CD14-positive monocyte (primary cell): Measurements from ENCODE around the gene C12orf57. TPM values are rescaled to one million over a fixed set of nuclear protein-coding genes. Genes with fewer than 3 reads are reported as not detected.

ENCODE experiments used
- DNase-seq, 3 donors: peaks; one replicate each; pipeline ENCODE4 v3.0.0-alpha.2; 2011 to 2022
- H2AFZ ChIP-seq: 2 replicates; pipeline ENCODE4 v1.6.0; 2012; ENCODE audit warnings: mild to moderate bottlenecking, low read depth, low read length, inconsistent platforms; ENCODE audit not compliant: insufficient read depth, poor library complexity, severe bottlenecking
- H3K27ac ChIP-seq, 2 donors: 1 replicate in 1 of 2; 2 replicates in 1 of 2; pipeline ENCODE4 v1.5.1; 2012 to 2013; ENCODE audit warnings: low read length in 2 of 2, control low read depth in 1 of 2, inconsistent platforms in 1 of 2, low read depth in 1 of 2, mild to moderate bottlenecking in 1 of 2
- H3K27me3 ChIP-seq, 2 donors: one replicate each; pipeline versions ENCODE4 v1.6.0 to v1.6.1; 2011 to 2013; ENCODE audit warnings: low read length in 2 of 2; ENCODE audit not compliant: control insufficient read depth in 2 of 2, insufficient read depth in 2 of 2
- H3K36me3 ChIP-seq, 2 donors: replicated peaks in 1 of 2; 1 replicate in 1 of 2; 2 replicates in 1 of 2; pipeline versions ENCODE4 v1.5.1 to v1.6.1; 2012 to 2013; ENCODE audit warnings: low read length in 2 of 2, control low read depth in 1 of 2, inconsistent platforms in 1 of 2, mild to moderate bottlenecking in 1 of 2; ENCODE audit not compliant: insufficient read depth in 2 of 2, control insufficient read depth in 1 of 2
- H3K4me1 ChIP-seq, 2 donors: 1 replicate in 1 of 2; 2 replicates in 1 of 2; pipeline versions ENCODE4 v1.5.1 to v1.6.1; 2012 to 2013; ENCODE audit warnings: low read length in 2 of 2, control low read depth in 1 of 2, inconsistent platforms in 1 of 2, mild to moderate bottlenecking in 1 of 2, moderate library complexity in 1 of 2; ENCODE audit not compliant: insufficient read depth in 2 of 2, control insufficient read depth in 1 of 2
- H3K4me2 ChIP-seq: replicated peaks from 2 replicates; pipeline ENCODE3; 2012; ENCODE audit warnings: low read length, moderate library complexity, mild to moderate bottlenecking; ENCODE audit not compliant: poor library complexity, severe bottlenecking; ENCODE audit errors: extremely low read depth
- H3K4me3 ChIP-seq, 3 experiments: fragments of 200-600 bp in 1 of 3; sonication (generic) in 1 of 3; replicated peaks in 1 of 3; 1 replicate in 2 of 3; 2 replicates in 1 of 3; pipeline ENCODE4 v1.5.1; 2011 to 2013; ENCODE audit warnings: low read length in 3 of 3, mild to moderate bottlenecking in 3 of 3, control low read depth in 2 of 3, low read depth in 2 of 3, inconsistent platforms in 1 of 3, moderate library complexity in 1 of 3
- H3K79me2 ChIP-seq: 2 replicates; pipeline ENCODE4 v1.6.0; 2012; ENCODE audit warnings: mild to moderate bottlenecking, control low read depth, inconsistent platforms, low read length, moderate library complexity; ENCODE audit not compliant: insufficient read depth
- H3K9ac ChIP-seq: 2 replicates; pipeline ENCODE4 v1.6.0; 2017; ENCODE audit warnings: low read length, mild to moderate bottlenecking; ENCODE audit not compliant: insufficient read depth, poor library complexity, severe bottlenecking
- H3K9me3 ChIP-seq, 2 donors: replicated peaks in 1 of 2; 1 replicate in 1 of 2; 2 replicates in 1 of 2; pipeline versions ENCODE4 v1.5.1 to v1.6.1; 2012 to 2013; ENCODE audit warnings: low read length in 2 of 2, control low read depth in 1 of 2; ENCODE audit not compliant: control insufficient read depth in 1 of 2, insufficient read depth in 1 of 2
- H4K20me1 ChIP-seq: 2 replicates; pipeline ENCODE4 v1.6.0; 2012; ENCODE audit warnings: mild to moderate bottlenecking, low read length, control low read depth, moderate library complexity; ENCODE audit not compliant: insufficient read depth
- H3K27ac Mint-ChIP-seq, 7 donors: one replicate each; pipeline ENCODE4 v1.8.0; 2020; ENCODE audit warnings: mild to moderate bottlenecking in 7 of 7, mixed read lengths in 7 of 7, moderate library complexity in 6 of 7, inconsistent platforms in 2 of 7
- H3K27me3 Mint-ChIP-seq, 3 donors: one replicate each; pipeline ENCODE4 v1.8.0; 2021 to 2022; ENCODE audit warnings: low read depth in 3 of 3, mild to moderate bottlenecking in 3 of 3, mixed read lengths in 3 of 3, moderate library complexity in 3 of 3, inconsistent platforms in 1 of 3
- H3K36me3 Mint-ChIP-seq, 2 donors: one replicate each; pipeline ENCODE4 v1.8.0; 2020; ENCODE audit warnings: mixed read lengths in 2 of 2, inconsistent platforms in 1 of 2, mild to moderate bottlenecking in 1 of 2
- H3K4me1 Mint-ChIP-seq: one replicate; pipeline ENCODE4 v1.8.0; 2020; ENCODE audit warnings: mild to moderate bottlenecking, mixed read lengths
- H3K4me3 Mint-ChIP-seq, 2 donors: one replicate each; pipeline ENCODE4 v1.8.0; 2020; ENCODE audit warnings: mild to moderate bottlenecking in 2 of 2, mixed read lengths in 2 of 2, moderate library complexity in 1 of 2
- H3K9me3 Mint-ChIP-seq, 7 donors: one replicate each; pipeline ENCODE4 v1.8.0; 2020 to 2022; ENCODE audit warnings: mixed read lengths in 7 of 7, mild to moderate bottlenecking in 6 of 7, moderate library complexity in 6 of 7, inconsistent platforms in 2 of 7
- CTCF ChIP-seq: fragments of 200-600 bp; IDR thresholded peaks from one replicate; pipeline ENCODE4 v1.8.0; 2022; ENCODE audit warnings: antibody characterized with exemption, mild to moderate bottlenecking
- WGBS: methylation state at CpG from one replicate; pipeline ENCODE4 v1.1.5; 2013; ENCODE audit warnings: missing lambda C conversion rate; ENCODE audit not compliant: insufficient coverage; 5-methylcytosine and 5-hydroxymethylcytosine counted together
- intact Hi-C, 2 donors: fragments of 100-400 bp; cut with micrococcal nuclease; formaldehyde crosslinking; loops; one replicate each; pipeline versions ENCODE4 v1.15.0 to v1.15.1; 2023
- polyA plus RNA-seq, 3 donors: library from polyadenylated mRNA; depleted of rRNA in 1 of 3; unstranded in 2 of 3; stranded (reverse) in 1 of 3; fragments of 300-500 nt in 2 of 3; fragments of >200 nt in 1 of 3; fragmentation: Illumina TruSeq in 2 of 3; gene quantifications; 1 replicate in 2 of 3; 2 replicates in 1 of 3; pipeline ENCODE4 v1.2.3, GENCODE V29; 2012 to 2021

C12orf57 gene
- polyA plus RNA-seq, 3 donors: 19.1 to 59.2 (median 24.2) TPM

DNA sequence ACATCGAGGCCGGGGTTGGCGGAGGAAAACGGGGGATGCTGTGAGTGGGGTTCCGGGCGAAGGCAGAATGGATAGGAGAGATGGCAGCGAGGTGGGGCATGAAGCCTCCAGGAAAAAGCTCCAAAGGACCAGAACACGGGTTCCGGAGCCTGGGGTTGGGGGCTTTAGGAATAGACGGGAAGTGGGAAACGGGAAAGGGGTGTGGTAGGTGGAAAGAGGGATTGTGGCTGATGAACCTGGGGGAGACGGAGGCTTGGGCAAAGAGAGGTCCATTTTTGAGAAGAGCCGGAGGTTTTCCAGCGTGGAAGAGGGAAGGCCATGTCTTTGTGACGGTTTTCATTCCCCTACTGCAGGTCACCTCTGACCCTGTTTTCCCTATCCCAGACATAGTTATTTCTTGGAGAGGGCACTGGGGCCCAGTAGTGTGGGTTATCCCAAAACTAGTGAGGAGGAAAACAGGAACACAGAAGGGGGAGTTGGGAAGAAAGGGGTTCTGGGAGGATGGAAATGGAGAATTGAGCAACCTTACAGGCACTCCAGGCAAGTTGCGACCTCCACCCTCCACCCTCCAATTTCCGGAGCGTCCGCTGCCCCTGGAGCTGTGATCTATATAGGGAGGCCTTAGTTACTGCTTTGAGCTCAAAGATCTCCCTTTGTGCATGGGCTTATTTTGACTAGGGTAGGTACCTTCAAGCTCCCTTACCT lies 15.0 kb upstream of the C12orf57 start:
- no peaks in the 10 kb centered on the region for H4K20me1 ChIP-seq
- H3K79me2 ChIP-seq: peaks cover 17% of the 10 kb centered on the region
- H3K4me2 ChIP-seq: peak overlapping the region; percentile 88
- H3K9ac ChIP-seq: peak overlapping the region; percentile 65
- no peak for TF ChIP-seq CTCF
- H3K27ac Mint-ChIP-seq: peak overlapping the region in 6 of 7 donors; percentile 41 to 80 (median 67)
- peaks cover 32 to 57% (median 47%) of the 10 kb centered on the region in 3 donors for H3K27me3 Mint-ChIP-seq
- no peak overlapping the region for H3K27ac ChIP-seq
- H3K27me3 ChIP-seq: peaks cover 3 to 37% of the 10 kb centered on the region in 2 donors
- no peak for DNase-seq
- peak overlapping the region; percentile 87 for H2AFZ ChIP-seq
- peak overlapping the region; percentile 89 to 93 for H3K4me3 Mint-ChIP-seq
- 0% methylated on average over 11 of the region's 19 CpGs for WGBS
- peaks cover 33 to 40% of the 10 kb centered on the region in 2 donors for H3K4me1 ChIP-seq
- intact Hi-C loops: no loop called here
- H3K36me3 Mint-ChIP-seq: peaks cover 7 to 15% of the 10 kb centered on the region in 2 donors
- H3K4me1 Mint-ChIP-seq: peaks cover 41% of the 10 kb centered on the region
- H3K9me3 Mint-ChIP-seq: peaks cover 0 to 5% (median 2%) of the 10 kb centered on the region in 7 donors
- H3K36me3 ChIP-seq: no peaks in the 10 kb centered on the region
- H3K4me3 ChIP-seq: peak overlapping the region; percentile 27 to 80 (median 50)
- no peaks in the 10 kb centered on the region for H3K9me3 ChIP-seq

DNA sequence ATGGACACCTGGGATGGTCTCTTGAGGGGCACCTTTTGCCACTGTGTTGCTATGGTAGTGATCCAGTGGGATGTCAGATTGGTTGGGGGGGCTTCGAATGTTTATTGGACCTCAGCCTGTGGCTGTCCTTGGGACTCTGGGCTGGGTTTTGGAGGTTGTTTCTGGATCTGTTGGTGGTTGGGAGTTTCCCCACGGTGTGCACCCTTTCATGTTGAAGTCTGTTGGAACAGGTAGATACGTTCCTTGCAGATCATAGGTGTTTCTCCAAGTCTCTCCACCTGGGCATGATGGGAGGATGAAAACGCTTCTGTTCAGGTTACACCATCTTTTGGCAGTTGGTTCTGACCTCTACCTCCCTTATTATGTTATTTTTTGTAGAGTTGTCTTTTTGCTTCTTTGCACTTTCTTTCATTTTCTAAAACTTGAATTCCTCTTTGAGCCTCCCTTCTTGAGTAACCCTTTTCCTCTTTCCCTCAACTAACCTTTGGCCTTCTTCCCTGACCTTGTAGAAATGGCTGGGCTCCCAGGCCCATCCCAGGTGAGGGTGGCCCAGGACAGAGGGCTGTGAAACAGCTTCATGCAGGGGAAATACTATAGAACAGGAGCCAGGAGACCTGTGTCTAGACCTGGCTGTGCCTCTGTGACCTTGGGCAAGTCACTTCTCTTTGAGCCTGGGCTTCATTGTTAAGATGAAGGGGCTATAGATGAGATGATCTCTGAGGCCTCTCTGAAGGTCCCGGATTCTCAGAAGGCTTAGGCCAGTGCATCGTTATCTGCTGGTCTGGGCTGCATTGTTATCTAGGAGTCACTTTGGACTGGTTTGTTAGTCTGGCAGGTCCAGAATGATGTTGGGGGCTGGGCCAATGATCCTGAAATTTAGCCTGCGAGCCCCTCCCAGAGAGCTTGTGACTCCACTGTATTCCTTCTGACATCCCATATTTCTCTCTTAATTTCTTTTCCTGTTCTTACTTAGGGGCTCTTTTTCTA lies 14.1 kb upstream of the C12orf57 start:
- Histone ChIP-seq H4K20me1 (no peaks in the 10 kb centered on the region), H2AFZ (no peak overlapping the region), H3K4me1 (peaks cover 29 to 34% of the 10 kb centered on the region in 2 donors), H3K4me2 (peak overlapping the region; percentile 88), H3K79me2 (peaks cover 17% of the 10 kb centered on the region), H3K27me3 (peaks cover 3 to 37% of the 10 kb centered on the region in 2 donors), H3K9ac (peak overlapping the region; percentile 65), H3K36me3 (no peaks in the 10 kb centered on the region), H3K4me3 (peak overlapping the region in 1 of 3 experiments; percentile 80), H3K27ac (no peak overlapping the region), H3K9me3 (no peaks in the 10 kb centered on the region)
- no peak for TF ChIP-seq CTCF
- Mint-ChIP-seq H3K4me1 (peaks cover 38% of the 10 kb centered on the region), H3K27ac (peak overlapping the region in 4 of 7 donors; percentile 38 to 73 (median 60)), H3K9me3 (peaks cover 0 to 5% (median 2%) of the 10 kb centered on the region in 7 donors), H3K4me3 (peak overlapping the region; percentile 89 to 93), H3K36me3 (peaks cover 16 to 21% of the 10 kb centered on the region in 2 donors), H3K27me3 (peaks cover 32 to 55% (median 43%) of the 10 kb centered on the region in 3 donors)
- intact Hi-C loops: no loop called here
- WGBS: 92% methylated on average over 3 of the region's 7 CpGs
- no peak for DNase-seq
